Smooth muscle cell (in vitro differentiated cells): ENCODE measurements around the gene HTRA3. TPM values are rescaled to one million over a fixed set of nuclear protein-coding genes. Genes with fewer than 3 reads are reported as not detected.

ENCODE experiments used
- DNase-seq: peaks from one replicate; lab custom pipeline; 2025; ENCODE audit not compliant: unreplicated experiment; lab: John Stamatoyannopoulos, UW
- H2AFZ ChIP-seq: fragments of 200-600 bp; sonication (generic); 2 replicates; pipeline ENCODE4 v1.6.0; 2016; ENCODE audit warnings: antibody characterized with exemption, low read depth, mild to moderate bottlenecking
- H3F3A ChIP-seq: fragments of 200-600 bp; sonication (generic); 2 replicates; pipeline ENCODE4 v1.6.0; 2017; ENCODE audit warnings: antibody characterized with exemption, low read depth
- H3K27ac ChIP-seq: fragments of 200-600 bp; sonication (generic); 2 replicates; pipeline ENCODE4 v1.5.1; 2016; ENCODE audit warnings: low read depth, mild to moderate bottlenecking
- H3K27me3 ChIP-seq: fragments of 200-600 bp; sonication (generic); 2 replicates; pipeline ENCODE4 v1.6.1; 2016; ENCODE audit warnings: low read depth, mild to moderate bottlenecking
- H3K36me3 ChIP-seq: fragments of 200-600 bp; sonication (generic); 2 replicates; pipeline ENCODE4 v1.5.1; 2016; ENCODE audit warnings: low read depth
- H3K4me1 ChIP-seq: fragments of 200-600 bp; sonication (generic); 2 replicates; pipeline ENCODE4 v1.5.1; 2016; ENCODE audit warnings: low read depth
- H3K4me2 ChIP-seq: fragments of 200-600 bp; sonication (generic); 2 replicates; pipeline ENCODE4 v1.6.0; 2016; ENCODE audit warnings: mild to moderate bottlenecking
- H3K4me3 ChIP-seq: fragments of 200-600 bp; sonication (generic); 2 replicates; pipeline ENCODE4 v1.5.1; 2016; ENCODE audit warnings: mild to moderate bottlenecking
- H3K79me2 ChIP-seq: fragments of 200-600 bp; sonication (generic); 2 replicates; pipeline ENCODE4 v1.6.0; 2016; ENCODE audit warnings: low read depth, mild to moderate bottlenecking
- H3K9ac ChIP-seq: fragments of 200-600 bp; sonication (generic); 2 replicates; pipeline ENCODE4 v1.6.0; 2016; ENCODE audit warnings: low read depth
- H3K9me3 ChIP-seq: fragments of 200-600 bp; sonication (generic); replicated peaks from 2 replicates; pipeline ENCODE4 v1.5.1; 2016; ENCODE audit warnings: low read depth
- H4K20me1 ChIP-seq: fragments of 200-600 bp; sonication (generic); 2 replicates; pipeline ENCODE4 v1.6.0; 2016; ENCODE audit warnings: low read depth
- CTCF ChIP-seq: fragments of 200-600 bp; sonication (generic); IDR thresholded peaks from 2 replicates; pipeline ENCODE4 v1.5.1; 2017; ENCODE audit warnings: borderline replicate concordance, mild to moderate bottlenecking, antibody characterized with exemption; ENCODE audit not compliant: insufficient read depth, poor library complexity, severe bottlenecking
- WGBS: methylation state at CpG from one replicate; pipeline ENCODE4 v1.1.7; 2016; ENCODE audit warnings: low lambda C conversion rate; 5-methylcytosine and 5-hydroxymethylcytosine counted together
- polyA plus RNA-seq: library from polyadenylated mRNA; unstranded; fragments of >200 nt; fragmentation: Nextera tagmentation; extraction: Ambion mirVana; gene quantifications from 2 replicates; pipeline ENCODE4 v1.2.1, GENCODE V29; 2016
- total RNA-seq: library from RNA; depleted of rRNA; stranded (reverse); fragments of >200 nt; gene quantifications from 2 replicates; pipeline ENCODE4 v1.2.3, GENCODE V29; 2014

HTRA3 gene
- total and polyA plus RNA-seq, 2 experiments from 2014 or later = 77.7 to 227 TPM

DNA sequence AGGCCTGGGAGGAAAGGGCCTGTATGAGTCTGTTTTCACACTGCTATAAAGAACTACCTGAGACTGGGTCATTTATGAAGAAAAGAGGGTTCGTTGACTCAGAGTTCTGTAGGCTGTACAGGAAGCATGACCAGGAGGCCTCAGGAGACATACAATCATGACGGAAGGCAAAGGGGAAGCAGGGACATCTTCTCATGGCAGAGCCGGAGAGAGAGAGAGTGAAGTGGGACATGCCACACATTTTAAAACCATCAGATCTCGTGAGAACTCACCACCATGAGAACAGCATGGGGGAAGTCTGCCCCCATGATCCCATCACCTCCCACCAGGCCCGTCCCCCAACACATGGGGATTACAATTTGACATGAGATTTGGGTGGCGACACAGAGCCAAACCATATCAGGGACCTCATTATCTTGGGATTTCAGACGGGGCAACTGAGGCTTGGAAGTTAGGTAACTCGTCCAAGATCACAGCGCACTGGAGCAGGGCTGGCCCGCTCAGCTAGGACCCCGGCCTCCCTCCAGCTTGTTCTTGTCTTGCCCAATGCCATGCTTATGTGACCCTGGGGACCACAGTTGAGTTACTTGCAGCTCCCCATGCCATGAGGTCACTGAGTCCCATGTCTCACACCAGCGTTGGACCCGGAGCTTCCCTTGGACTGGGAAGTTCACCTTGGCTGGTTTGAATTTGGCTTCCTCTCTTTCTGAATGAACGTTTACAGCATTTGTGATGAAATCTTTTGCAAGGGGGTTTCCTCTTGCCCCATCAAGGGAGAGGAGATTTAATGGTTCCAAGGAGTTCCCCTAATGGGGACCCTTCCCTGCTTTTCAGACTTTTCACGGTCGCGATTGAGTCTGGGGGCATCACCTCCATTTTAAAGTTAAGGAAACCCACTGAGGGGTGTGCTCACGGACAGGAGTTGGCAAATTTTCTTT lies 18.1 kb downstream of the HTRA3 start:
- no peaks in the 10 kb centered on the region for H3K9me3 ChIP-seq
- DNase-seq = no peak
- H3K9ac ChIP-seq = no peak overlapping the region
- H3K27me3 ChIP-seq = no peaks in the 10 kb centered on the region
- H3K27ac ChIP-seq = no peak overlapping the region
- no peak overlapping the region for H3K4me2 ChIP-seq
- peaks cover 1% of the 10 kb centered on the region for H4K20me1 ChIP-seq
- no peak for TF ChIP-seq CTCF
- H2AFZ ChIP-seq = no peak overlapping the region
- no peaks in the 10 kb centered on the region for H3K4me1 ChIP-seq
- no peaks in the 10 kb centered on the region for H3K79me2 ChIP-seq
- H3K4me3 ChIP-seq = no peak overlapping the region
- no peaks in the 10 kb centered on the region for H3F3A ChIP-seq
- no peaks in the 10 kb centered on the region for H3K36me3 ChIP-seq
- 95% methylated on average over 18 of the region's 18 CpGs for WGBS

DNA sequence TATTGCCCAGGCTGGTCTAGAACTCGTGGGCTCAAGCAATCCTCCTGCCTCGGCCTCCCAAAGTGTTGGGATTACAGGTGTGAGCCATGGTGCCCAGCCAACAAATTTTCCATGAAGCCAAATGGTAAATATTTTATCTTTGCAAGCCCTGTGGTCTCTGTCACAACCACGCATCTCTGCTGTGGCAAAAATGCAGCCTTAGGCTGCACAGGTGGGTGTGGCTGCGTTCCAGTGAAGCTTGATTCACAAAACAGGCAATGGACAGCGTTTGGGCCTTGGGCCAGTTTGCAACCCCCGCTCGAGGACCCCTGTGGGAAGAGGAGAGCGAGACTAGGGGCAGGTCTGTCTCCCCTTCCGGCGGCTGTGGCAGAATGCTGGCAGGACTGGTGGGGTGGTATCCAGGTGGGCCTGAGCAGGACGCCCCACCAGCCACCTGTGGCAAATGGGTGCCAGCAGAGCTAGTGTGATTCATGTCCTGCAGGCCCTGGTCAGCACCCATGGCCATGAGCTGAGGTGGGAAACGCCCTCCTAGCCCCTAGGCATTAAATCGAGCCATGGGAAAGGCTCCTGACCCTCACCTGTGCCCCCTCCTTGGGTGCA lies 19.7 kb downstream of the HTRA3 start:
- no peak for DNase-seq
- Histone ChIP-seq H3K4me2 (no peak overlapping the region), H4K20me1 (no peaks in the 10 kb centered on the region), H3K9ac (no peak overlapping the region), H2AFZ (no peak overlapping the region), H3K4me3 (no peak overlapping the region), H3K9me3 (no peaks in the 10 kb centered on the region), H3F3A (no peaks in the 10 kb centered on the region), H3K4me1 (no peaks in the 10 kb centered on the region), H3K27me3 (no peaks in the 10 kb centered on the region), H3K36me3 (no peaks in the 10 kb centered on the region), H3K79me2 (no peaks in the 10 kb centered on the region), H3K27ac (no peak overlapping the region)
- 92% methylated on average over 12 of the region's 13 CpGs for WGBS
- no peak for TF ChIP-seq CTCF

DNA sequence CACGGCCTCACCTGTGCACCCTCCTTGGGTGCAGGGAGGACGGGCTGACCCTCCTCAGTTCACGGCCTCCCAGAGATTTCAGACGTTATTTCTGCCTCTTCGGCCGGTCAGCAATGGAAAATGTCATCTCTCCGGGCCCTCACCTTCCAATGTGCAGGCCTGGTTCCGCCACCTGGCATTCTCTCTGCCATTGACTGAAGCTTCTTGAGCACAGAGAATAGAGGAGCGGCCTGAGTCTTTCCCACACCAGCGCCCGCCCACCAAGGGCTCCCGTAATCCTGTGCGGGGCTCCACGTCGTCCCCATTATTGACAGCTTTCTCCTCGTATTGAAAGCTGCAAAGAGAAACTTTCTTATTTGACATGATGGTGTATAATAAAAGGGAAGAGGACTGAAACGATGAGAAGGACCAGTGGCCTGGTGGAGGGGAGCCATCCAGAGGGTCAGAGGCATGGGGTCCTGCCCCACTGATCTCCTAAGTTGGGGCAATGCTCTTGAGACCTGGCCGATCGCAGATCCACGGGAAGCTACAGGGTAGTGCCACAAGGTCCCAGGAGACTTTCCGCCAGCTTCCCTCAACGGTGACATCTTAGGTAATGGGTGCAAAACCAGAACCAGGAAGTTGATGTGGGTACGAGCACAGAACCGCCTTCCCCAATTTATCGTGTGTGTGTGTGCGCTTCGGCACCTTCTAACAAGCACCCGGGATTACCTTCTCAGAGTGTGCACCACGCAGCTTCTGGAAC lies 20.6 kb downstream of the HTRA3 start:
- Histone ChIP-seq H3K4me3 (no peak overlapping the region), H2AFZ (no peak overlapping the region), H3K36me3 (no peaks in the 10 kb centered on the region), H4K20me1 (no peaks in the 10 kb centered on the region), H3K27me3 (no peaks in the 10 kb centered on the region), H3K4me2 (no peak overlapping the region), H3K4me1 (no peaks in the 10 kb centered on the region), H3K79me2 (no peaks in the 10 kb centered on the region), H3K9ac (no peak overlapping the region), H3F3A (no peaks in the 10 kb centered on the region), H3K27ac (no peak overlapping the region), H3K9me3 (no peaks in the 10 kb centered on the region)
- TF ChIP-seq CTCF = no peak
- WGBS = 93% methylated on average over 29 of the region's 29 CpGs
- no peak for DNase-seq
